OCI-M1 (cell line): ENCODE measurements around the gene CHST11.

Source experiments
- DNase-seq: peaks from one replicate; lab custom pipeline; 2025; lab: John Stamatoyannopoulos, UW

CHST11 gene

DNA sequence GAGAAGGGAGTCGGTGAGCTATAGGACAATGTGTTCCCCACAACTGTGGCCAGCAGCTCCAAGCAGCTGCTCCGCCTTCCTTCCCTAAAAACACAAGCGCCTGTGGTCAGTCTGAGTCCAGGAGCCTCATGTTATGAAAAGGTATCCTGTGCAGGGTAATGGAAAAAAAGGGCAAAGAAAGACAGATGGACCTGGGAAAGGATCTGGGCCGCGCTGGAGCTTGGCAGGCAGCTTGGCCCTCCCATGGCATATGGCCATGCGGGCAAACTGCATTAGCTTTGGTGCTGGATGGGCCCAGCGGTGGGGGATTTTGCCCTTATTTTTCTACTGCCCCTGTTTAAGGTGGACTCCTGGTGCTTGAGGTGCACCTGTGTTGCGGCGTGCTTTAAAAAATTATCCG, 23.7 kb upstream of the CHST11 start:
- DNase-seq, result no peak

DNA sequence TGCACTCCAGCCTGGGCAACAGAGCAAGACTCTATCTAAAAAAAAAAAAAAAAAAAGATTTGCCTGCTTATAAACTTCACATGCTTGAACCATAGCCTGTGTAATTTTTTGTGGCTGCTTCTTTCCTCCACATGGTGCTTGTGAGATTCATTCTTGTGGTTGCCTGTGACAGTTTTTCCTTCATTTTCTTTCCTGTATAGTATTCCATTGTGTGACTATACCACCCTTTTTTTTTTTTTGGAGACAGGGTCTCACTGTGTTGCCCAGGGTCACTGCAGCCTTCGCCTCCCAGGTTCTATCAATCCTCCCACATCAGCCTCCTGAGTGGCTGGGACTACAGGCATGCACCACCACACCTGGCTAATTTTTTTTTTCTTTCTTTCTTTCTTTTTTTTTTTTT, 22.6 kb upstream of the CHST11 start:
- no peak for DNase-seq

DNA sequence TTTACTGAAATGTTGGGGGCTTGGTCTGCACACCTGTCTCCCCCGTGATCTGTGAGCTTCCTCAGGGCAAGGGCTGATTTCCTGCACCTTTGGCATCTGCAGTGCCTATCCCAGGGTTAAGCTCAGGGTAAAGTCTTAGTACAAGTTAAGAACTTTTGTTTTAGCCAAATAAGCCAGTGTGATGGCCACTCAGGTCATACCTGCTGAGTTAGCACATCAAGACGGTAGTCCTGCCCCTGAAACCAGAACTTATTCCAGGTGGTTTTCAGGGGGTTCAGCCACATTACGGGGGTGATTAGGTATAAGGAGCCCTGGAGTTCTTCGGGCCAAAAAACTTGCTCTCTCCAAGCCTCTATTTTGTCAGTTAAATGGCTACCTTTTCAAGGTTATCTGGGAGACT, 21.6 kb upstream of the CHST11 start:
- DNase-seq, result no peak

DNA sequence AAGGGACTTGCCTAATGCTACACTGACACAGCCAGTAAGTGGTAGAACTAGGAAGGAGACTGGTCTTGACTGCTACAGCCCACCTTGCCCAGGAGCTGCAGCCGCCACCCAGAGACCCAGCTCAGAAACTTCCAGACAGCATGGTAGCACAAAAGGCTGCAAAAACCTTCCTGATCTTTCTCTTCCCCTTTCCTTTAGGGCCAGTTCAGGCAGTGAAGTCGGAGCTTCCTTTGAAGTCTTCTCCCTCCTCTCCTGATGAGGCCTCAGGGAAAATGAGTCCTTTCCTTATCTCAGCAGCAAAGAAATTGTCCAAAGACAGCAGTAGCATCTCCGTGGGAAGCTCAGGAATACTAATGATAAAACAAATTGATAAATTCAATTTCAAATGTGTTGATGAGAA, 21.0 kb upstream of the CHST11 start:
- DNase-seq, result no peak

DNA sequence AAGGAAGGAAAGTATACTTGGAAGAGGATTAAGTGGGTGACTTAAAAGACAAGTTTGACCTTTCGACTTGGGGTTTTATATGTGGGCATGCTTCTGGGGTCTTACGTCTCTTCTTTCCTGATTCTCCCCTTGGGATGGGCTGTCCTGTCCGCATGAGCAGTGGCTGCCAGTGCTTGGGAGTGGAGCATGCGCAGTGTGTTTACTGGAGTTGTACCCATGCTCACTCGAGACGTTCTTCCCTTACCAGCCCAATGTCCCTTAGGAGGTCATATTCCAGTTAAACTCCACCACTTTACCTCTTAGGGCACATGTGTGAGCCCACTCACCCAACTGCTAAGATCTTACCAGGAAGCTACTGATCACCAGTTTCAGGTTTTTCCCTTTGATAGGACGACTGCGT, 20.0 kb upstream of the CHST11 start:
- DNase-seq, result no peak

DNA sequence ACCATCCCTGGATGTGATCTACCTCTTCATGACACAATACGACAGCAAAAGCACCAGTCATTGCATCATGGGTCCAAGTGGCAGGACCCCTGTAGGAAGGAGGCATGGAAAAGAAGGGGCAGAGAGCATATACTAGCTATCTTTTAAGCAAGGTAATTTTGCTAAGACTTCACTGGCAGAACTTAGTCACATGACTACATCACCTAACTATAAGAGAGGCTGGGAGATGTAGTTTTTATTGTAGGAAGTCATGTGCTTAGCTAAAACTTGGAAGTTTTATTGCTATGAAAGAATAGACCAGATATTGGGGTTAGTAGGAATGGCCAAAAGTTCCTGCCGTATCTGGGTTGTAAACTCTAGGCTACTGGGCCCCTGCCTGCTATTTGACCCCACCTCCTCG, 18.6 kb upstream of the CHST11 start:
- no peak for DNase-seq

DNA sequence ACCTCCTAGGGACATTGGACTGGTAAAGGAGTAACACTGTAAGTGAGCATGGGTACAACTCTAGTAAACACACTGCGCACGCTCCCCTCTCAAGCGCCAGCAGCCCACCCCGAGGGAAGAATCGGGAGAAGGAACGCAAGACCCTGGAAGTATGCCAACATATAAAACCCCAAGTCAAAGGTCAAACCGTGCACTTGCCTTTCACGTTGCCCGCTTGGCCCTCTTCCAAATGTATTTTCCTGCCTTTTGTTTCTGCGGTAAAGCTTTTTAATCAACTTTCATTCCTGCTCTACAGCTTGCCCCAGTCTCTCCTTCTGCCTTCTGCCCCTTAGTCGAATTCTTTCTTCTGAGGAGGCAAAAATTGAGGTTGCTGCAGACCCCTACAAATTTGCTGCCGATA, 17.6 kb upstream of the CHST11 start:
- no peak for DNase-seq

DNA sequence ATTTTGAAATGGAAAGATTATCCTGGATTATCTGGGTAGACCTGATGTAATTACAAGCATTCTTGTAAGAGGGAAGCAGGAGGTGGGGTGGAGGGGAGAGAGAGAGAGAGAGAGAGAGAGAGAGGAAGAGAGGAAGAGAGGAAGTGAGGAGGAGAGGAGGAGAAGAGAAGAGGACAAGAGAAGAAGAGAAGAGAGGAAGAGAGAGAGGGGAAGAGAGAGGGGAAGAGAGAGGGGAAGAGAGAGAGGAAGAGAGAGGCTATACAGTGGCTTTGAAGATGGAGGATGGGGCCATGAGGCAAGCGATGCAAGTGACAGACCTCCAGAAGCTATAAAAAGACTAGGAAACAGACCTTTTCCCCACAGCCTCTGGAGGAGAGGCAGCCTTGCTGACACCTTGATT, 13.7 kb upstream of the CHST11 start:
- DNase-seq, result no peak

DNA sequence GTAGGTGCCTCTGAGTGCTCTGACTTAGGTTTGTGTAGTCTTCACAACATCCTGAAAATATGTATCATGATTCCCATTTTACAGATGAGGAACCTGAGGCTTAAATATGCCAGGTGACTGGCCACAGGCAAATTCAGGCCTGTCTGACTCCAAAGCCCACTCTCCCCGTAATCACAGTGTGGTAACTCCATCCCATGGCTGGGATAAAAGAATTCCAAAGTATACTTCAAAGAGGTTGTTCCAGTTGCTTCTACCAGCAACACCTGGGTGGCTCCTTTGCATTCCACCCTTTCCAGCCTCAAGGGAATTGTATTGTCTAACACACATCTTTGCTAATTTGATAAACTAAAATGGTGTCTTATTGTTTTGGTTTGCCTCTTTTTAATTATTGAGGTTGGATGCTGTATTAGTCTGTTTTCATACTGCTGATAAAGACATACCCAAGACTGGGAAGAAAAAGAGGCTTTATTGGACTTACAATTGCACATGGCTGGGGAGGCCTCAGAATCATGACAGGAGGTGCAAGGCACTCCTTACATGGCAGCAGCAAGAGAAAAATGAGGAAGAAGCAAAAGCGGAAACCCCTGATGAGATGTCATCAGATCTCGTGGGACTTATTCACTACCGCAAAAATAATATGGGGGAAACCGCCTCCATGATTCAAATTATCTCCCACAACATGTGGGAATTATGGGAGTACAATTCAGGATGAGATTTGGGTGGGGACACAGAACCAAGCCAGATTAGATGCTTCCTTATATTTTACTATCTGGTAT, 9.9 kb upstream of the CHST11 start:
- DNase-seq, result no peak

DNA sequence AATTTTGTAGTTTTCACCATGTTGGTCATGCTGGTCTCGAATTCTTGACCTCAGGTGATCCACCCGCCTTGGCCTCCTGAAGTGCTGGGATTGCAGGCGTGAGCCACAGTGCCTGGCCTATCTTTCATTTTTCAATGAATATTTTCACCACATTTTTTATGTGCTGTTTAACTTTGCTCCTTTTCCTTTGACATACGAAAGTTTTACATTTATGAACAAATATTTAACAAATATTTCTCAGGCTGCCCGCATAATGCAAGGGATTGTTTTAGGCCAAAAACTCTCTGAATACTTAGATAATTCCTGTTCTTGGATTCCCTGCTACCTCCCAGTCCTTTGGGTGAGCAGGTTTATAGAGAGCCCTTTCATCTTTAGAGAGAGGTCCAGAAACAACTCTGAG, 8.7 kb upstream of the CHST11 start:
- DNase-seq, result no peak

DNA sequence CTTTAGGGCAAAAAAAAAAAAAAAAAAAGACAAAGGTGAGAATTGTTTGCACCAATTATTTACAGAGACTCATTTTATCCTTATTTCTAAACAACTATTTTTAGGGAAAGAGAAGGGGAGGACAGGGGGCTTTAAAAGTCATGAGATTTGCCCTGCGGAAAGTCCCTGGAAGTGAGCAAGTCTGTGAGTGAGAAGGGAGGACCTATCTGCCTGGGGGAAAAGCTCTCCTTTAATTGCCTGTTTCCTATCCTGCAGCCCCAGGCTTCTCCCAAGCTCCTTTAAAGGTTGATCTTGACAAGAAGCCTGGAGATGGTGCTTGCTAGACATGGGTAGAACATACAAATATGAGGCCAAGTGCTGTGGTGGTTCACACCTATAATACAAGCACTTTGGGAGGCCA, 8.3 kb upstream of the CHST11 start:
- DNase-seq, result no peak

DNA sequence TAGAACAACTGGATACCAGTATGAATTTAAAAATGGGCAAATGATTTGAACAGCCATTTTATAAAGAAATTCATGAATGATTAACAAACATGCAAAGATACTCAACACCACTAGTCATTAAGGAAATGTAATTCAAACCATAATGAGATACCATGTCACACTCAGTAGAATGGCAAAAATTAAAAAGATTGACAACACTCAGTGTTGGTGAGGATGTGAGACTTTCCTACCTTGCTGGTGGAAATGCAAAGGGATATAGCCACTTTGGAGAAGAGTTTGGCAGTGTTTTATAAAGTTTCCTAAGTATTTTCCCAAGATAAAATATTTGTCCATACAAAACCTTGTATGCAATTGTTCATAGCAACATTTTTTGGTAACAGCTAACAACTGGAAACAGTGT, 6.0 kb upstream of the CHST11 start:
- no peak for DNase-seq

DNA sequence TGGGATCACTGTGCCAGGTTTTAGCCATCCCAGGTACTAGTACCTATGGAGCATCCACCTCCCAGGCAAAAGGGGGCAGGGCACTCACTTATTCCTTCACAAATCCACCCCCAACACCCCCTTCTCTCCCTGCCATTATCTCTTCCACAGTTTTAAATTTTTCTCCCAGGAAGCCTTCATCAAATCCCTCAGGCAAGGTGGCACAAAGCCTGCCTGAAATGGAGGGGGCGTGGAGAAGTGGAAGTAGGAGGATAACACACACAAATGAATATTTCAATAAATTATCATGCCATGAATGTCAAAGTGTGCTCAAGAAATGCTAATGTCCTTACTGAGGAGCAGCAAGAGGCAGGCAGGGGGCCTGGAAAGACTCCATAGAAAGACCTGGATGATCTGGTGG, 4.7 kb upstream of the CHST11 start:
- DNase-seq, result no peak

DNA sequence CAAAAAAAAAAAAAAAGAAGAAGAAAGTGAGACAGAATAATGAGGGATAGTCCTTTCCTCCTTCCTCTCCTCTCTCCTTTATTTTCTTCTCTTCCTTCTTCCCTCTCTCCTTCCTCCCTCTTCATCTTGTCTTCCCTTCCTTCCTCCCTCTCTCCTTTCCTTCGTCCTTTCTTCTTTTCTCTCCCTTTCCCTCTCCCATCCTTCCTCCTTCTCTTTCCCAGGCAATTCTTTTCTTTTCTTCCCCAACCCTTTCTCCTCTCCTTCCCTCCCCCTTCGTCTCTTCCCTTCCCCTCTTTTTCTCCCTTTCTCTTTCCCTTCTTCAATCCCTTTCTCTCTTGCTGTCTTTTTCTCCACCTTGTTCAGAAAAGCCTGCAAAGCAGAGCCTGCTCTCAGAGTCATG, 3.6 kb upstream of the CHST11 start:
- DNase-seq, result no peak

DNA sequence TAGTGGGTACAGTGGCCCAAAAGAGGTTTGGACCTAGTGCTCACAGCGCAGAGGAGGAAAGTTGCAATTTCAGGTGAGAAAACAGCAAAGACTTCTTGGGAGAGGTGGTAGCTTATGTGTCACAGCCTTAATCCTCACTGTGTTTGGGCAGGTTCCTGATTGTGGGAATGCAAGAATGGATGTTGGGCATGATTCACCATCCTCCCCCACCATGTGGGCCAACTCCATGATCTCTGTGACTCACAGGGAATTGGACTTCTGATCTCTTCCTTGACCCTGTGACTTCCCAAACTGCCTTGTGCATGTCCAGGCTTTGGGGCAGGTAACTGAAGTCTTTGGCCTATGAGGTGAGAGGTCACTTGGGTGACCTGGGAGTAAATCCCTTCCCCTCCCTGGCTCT, 1.8 kb upstream of the CHST11 start:
- DNase-seq, result no peak

DNA sequence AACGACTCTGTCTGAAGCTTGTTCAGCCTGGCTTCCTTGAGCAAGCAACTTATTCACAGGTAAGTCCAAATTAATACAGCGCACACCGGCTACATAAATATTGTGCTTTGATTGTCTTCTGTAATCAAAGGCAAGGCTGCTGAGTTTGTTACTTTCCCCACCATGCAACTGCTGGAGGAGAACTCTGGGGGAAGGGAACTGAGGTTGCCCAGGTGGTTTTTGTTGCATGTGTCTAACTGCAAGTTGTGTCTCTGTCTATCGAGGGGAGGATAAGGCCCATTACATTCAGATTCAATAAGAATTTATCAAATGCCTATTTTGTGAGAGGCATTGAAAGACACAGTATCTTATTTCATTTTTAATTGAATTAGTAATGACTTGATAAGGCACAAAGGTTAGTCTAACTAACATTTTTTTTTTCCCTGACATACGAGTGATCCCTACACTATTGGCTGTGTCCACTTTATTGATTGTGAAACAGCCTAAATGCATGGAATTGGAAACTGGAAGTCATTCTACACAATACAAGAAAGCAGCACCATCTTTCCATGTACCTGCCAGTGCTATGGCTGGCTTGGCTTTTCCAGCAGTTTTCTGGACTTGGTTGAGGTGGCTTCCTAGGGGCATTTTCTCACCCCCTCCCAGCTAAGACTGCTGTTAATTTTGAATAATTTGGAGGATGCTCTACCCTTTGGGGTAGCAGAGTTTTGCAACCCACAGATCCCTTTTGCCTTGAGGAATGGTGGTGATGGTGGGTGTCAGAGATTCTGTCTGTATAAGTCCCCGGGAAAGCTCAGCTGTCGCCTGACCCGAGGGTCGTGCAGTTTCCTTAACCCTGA, 951 bp upstream of the CHST11 start:
- no peak for DNase-seq

DNA sequence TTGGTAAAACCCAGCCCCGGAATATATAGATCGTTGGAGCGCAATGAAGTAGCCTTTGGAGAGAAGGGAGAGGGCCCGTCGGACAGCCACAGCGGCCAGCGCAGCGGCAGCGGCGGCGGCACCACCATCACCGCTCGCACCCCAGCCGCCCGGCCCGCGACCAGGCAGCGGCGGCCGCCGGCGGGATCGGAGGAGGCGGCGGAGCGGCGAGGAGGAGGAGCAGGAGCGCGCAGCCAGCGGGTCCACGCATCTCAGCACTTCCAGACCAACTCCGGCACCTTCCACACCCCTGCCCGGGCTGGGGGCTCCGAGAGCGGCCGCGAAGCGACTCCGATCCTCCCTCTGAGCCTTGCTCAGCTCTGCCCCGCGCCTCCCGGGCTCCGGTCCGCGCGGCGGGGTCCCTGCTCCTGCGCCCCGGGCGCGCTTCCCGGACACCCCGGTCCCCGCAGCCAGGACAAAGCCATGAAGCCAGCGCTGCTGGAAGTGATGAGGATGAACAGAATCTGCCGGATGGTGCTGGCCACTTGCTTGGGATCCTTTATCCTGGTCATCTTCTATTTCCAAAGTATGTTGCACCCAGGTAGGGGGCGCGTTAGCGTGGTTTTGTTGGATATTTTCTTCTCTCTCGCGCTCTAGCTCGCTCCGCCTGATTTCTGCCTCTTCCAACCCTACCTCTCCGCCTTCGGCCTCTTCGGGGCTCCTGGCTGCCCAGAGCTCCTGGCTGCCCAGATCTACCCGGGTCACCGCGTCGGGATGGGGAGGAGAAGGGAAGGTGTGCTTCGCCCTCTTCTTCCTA, 400 bp downstream of the CHST11 start:
- peak; percentile 65 for DNase-seq

DNA sequence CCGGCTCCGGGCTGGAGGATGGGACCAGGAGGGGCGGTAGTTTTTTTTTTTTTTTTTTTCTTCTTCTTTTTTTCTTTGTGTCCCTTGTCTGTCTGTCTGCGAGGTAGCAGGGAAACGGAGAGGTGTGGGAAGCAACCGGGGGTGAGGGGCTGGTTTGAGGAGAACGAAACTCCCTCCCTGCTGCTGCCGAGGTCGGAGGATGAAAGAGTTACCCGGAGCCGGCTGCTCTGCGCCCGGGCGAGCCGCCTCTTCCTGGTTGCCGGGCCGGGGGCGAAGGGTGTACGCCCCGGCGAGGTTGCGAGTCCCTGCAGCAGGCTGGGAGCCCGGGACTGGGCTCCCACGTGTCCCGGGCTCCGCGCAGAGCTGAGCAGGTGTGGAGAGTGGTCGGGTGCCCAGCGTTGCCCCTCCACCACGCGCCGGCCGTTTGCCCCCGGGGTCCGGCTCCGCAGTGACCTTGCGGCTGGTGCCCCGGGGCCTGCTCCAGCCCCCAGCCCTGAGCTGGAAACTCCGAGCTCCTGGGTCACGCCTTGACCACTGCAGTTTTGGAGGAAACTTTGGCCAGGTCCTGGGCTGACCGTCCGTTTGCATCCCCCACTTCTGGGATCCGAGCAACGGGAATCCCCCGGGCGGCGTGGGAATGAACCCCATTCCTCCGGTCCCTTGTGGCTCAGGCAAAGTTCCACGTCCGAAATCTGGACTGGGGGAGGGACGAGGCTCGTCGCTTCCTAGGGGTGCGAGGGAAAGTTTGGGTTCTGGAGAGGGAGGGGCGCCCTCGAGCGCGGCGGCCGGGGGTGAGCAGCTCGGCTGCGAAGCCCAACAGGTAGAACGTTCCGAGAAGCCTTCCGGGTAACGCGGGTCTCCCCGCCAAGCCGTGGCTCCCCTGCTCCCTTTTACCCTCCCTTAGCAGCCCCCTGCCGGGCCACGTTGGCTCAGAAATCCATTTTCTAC, 1.3 kb downstream of the CHST11 start:
- DNase-seq, result no peak

DNA sequence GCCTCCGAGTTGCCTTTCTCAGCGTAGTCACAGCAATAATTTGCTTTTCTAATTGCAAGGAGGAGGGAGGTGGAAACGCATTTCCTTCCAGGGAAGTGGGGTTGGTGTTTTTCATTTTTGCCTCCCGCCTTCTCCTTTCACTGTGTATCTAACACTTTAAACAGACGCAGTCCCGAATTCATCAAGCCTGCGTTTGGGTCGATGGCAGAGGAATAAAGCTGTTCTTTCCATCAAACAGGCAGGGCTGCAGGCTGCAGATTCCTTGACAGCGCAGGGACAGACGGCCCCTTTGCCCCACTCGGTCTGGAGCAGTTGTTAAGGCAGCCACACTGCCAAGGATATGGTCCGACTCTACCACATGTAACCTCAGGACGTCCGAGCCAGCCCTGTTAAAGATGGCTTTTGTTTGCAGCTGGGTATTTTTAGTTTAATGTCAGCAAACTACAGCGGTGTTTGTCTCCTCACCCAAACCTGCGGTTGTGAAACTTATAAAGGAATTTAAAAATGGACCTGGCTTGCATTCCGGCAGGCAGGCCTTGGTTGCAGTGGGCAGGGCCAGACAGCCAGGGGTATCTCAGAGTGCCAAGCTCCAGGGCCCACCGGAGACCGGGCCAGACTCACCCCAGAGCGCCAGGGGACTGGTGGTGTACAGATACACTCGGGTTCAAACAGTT, 2.1 kb downstream of the CHST11 start:
- no peak for DNase-seq

DNA sequence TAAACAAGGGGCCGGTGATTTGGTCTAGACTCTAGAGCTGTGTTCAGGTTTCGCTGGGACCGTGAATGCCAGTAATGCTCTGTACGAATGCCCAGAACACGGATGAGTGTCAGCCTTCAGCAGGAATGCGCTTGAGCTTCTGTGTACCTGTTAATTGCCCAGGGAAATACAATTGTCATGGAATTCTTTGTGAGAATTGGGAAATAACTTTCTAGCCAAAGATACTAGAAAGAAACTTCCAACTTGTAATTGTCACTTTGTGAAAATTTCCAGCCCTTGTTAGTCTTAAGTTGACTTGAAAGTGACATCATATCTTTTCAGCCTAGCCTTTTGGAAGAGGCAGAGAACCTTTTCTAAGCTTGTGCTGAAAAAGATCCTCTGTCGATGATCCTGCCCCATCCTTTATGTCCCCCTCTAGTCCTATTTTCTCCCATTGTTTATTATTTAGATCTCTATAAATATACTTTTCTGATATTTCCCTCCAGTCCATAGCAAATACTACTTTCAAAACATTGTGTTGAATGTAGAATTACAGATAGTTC, 2.7 kb downstream of the CHST11 start:
- DNase-seq, result no peak
